GM18517 (cell line): Measurements from ENCODE around the gene OXCT2.
"Not testable (repeated sequence)": the region's sequence is repeated elsewhere in the genome, so short reads cannot be mapped to it uniquely, and the experiment has no call there.

ENCODE experiments used
- ATAC-seq: cut with Tn5 transposase; IDR thresholded peaks from one replicate; pipeline ENCODE4 v1.9.1; 2021; ENCODE audit warnings: mild to moderate bottlenecking, moderate library complexity; ENCODE audit not compliant: unreplicated experiment

OXCT2 gene

DNA sequence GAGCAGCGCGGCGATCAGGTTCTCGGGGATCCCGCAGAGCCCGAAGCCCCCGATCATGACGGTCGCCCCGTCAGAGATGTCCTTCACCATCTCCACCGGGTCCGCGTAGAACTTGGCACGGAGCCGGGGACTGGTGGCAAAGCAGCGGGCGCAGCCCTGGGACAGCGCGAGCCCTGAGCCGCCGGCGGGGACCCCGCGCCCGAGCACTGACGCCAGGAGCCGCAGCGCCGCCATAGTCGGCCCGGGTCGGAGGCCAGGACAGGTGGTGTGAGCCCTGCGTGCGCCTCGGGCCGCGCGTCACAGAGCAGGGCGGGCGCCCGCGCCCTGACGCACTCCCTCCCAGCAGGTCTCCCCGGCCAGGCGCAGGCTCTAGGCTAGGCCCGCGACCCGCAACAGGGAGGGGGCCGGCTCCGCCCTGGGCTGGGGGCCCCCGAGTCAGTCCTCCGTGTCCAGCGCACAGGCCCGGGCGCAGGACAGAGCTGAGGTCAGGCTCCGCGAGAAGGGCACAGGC is at the start of gene OXCT2:
TSS of gene OXCT2 (minus strand) at position 327 of the 511 bp plus-strand sequence. CDS start at position 234, 93 bp downstream.
- not testable (repeated sequence) for ATAC-seq

DNA sequence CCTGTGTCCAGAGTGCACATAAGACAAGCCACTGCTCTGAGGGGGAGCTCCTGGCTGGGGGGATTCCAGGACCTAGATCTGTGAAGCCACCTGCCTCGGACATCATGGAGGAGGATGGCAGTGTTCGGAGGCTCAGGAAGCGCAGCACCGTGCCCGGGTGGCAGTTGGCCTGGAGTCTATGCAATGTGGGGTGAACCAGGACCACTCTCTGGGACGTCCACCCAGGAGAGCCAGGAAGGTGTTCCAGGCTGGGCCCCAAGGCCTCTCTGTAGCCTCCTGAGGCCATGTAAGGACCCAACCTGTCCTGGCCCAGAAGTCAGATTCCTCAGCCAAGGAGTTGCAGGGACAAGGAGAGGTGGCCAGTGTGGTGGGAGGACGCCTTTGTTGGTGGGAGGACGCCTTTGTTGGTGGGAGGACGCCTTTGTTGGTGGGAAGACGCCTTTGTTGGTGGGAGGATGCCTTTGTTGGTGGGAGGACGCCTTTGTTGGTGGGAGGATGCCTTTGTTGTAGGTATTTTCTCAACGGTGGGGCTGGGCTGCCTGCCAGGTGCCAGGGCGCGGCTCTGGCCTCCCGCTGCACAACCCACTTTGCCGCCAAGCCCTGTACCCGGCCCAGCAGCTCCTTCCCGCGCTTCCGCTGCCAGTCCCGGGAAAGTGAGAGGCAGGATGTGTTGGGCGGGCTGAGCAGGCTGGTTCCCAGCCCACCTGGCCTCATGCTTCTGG is 48.1 kb upstream of the OXCT2 start:
- ATAC-seq = no peak

DNA sequence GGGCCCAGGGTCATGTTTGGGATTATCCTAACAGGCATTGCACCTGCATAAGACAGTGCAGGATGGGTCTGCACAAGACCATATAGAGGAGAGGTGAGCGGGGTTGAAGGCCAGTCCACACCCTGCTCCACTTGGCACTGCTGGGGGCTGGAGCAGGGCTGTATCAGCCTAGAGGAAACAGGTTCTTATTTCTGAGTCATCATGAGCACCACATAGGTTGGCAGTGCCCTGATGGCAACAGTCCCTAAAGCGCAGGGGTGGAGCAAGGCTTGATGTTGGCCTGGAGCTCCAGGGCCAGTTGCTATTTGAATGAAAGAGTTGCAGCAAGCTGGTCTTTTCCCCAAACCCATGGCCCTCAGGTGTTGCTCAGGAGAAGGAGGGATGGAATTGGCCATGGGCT is 47.3 kb upstream of the OXCT2 start:
- ATAC-seq = no peak

DNA sequence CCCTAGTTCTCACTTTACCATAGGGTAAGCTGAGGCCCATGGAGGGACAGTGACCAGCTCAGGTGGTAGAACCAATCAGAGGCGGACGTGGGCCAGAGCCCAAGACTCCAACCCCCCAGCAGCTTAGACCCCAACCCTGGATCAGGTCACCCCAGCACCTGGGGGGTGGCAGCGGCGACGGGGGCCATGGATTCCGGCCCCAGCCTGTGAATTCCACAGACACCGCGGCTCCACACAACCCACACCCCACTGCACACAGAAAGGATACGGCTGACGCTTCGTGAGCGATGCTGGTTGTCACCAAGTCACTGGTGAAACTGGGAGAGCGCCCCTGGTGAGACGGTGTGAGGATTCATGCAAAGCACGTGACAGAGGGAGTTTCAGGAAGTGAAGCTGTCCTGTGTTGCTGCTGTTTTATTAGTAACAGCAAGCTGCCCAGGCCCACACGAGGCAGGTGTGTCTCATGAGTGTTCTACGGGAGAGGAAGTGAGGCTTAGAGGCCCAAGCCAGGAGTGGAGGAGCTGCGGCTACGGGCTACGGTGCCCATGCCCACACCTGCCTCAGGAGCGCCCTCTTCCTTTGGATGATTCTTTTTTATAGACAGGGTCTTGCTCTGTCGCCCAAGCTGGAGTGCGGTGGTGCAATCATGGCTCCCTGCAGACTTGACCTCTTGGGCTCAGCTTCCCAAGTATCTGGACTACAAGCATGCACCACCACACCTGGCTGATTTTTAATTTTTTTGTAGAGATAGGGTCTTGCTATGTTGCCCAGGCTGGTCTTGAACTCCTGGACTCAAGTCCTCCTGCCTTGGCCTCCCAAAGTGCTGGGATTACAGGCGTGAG is 46.2 kb upstream of the OXCT2 start:
- peak; percentile 84 for ATAC-seq

DNA sequence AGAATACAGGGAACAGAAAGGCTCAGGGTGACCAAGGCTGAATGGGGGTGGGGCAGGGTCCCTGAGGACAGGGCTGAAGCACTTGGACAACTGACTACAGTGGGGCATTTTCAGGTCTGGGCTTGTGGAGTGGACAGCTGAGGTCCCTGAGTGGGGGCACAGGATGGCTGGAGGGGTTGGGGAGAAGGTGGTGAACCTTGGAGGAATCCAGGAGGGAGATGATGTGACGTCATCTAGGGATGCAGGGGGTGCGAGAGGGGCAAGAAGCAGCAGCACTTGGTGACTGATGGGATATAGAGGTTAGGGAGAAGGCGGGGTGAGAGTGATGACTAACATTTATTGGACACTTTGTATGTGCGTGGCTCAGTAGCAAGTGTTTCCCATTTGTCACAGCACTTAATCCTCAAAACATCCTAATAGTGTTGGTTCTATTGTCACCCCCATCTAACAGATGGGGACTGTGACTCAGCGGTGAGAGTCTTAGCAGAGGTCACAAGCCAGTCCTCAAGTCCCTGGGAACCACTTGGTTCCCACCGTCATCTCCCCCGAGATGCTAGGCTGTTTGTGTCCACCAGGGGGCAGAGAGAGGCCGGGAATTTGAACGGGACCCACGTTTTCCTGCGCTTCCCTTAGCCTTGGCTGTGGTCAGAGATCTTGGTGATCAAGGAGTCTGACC is 45.4 kb upstream of the OXCT2 start:
- ATAC-seq = peak; percentile 39

DNA sequence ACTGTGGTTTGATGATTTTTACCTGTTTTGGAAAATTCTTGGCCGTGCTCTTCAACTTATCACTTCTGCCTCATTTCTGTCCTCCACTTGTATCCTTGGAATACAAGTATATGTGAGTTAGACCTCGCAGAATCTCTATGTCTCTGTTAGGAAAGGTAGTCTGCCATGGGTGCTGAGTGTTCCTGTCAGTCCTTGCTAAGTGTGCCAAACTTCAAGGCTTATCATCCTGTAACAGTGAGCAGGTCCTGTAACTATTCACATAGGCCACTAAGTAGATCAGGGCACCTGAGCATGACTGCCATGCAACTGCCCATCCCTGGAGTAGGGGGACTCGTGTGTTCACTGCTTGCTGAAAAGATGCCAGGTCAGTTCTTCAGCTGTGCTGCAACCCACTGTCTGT is 41.8 kb upstream of the OXCT2 start:
- no peak for ATAC-seq

DNA sequence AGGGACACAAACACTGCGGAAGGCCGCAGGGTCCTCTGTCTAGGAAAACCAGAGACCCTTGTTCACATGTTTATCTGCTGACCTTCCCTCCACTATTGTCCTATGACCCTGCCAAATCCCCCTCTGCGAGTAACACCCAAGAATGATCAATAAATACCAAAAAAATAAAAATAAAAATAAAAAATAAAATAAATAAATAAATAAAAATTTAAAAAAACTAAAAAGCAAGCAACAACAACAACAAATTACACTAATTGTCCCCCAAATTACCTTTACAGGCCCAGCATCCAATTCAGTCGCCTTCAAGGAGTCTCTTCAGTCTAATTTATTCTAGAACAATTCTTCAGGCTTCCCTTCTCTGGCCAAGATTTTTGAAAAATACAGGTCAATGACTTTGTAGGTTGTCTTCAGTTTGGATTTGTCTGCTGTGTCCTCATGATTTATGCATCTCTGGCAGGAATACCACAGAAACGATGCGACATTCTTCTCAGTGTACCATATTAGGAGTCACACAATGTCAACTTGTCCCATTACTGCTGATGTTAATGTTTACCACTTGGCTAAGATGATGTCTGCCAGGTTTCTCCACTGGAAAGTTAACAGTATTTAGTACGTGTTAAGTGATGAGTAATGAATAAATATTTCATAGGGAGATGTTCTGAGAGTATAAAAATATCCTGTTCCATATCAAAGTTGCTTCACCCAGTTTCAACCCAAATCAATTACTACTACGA is 37.8 kb upstream of the OXCT2 start:
- ATAC-seq = no peak

DNA sequence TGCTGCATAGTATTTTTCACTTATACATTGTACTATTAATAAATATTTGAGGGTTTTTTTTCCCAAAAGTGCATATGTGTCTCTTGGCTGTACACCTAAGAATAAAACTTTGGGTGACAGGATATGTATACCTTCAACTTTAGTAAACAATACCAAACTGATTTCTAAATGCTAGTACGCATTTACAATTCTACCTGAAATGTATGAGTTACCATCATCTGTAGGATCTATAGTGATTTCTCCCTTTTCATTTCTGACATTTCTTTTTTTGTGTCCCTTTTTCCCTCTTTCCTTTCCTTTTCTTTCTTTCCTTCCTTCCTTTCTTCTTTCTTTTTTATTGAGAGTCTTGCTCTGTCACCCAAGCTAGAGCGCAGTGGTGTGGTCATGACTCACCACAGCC is 34.2 kb upstream of the OXCT2 start:
- ATAC-seq = no peak

DNA sequence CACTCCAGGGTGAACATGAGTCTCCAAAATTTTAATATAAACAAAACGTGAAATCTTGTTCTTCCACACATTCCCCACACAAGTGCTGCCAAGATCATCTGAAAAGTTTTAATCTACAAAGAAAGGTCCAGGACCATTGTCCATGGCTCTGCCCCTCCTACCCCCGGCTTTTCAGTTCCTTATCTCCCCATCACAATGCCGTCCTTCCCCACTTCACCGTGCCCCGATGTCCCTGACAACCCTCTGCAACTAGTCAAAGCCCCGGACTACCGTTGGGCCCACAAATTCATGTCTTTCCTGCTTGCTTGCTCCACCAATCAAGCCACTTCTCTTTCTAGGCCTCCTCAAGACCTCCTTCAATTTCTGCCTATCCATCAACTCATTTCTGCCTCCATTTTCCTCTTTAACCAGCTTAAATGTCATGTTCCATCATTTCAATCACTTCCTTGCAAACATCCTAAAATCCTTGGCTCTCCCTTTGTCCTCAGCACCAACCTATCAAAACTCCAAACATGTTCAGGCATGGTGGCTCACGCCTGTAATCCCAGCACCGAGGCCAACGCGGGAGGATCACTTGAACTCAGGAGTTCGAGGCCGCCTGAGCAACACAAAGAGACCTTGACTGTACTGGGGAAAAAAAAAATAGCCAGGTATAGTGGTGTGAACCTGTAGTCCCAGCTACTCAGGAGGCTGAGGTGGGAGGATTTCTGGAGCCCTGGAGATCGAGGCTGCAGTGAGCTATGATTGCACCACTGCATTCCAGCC is 31.5 kb upstream of the OXCT2 start:
- ATAC-seq = no peak

DNA sequence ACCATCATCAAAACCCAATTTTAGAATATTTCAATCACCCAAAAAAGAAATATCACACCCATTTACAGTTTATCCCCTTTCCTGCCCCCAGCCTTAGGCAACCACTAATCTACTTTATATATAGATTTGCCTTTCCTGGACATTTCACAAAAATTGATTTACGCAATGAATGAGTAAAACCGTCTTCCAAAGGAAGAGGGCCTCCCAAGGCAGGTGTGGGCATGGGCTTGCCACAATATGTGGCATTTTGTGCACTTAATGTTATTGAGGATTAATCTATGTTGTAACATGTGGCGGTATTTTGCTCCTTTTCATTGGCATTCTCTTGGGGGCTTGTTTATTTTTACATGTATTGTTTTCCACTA is 29.3 kb upstream of the OXCT2 start:
- ATAC-seq = no peak

DNA sequence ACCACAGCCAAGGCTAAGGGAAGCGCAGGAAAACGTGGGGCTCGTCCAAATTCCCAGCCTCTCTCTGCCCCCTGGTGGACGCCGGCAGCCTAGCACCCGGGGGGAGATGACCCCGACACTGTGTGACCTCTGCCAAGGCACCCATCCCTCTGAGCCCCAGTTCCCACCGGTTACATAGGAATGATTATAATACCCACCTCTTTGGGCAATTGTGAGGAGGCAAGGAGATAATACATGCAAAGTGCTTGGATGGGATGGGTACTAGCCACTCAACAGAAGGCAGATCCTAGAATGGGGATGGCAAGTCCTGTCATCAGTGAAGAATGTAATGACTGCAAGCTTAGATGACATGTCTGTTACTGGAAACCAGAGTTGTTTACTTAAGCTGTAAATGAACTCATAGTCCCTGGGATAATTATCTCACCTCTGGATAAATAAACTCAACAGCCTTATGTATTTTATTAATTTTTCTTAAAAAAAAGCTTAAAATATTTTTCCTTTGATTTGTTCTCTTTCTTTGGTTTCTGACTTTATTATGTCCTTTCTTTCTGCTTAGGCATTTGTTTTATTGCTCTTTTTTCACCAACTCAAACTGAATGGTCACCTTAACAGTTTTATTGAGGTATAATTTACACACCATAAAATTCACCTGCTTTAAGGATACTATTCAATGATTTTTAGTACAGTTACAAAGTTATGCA is 28.8 kb upstream of the OXCT2 start:
- ATAC-seq = peak; percentile 63

DNA sequence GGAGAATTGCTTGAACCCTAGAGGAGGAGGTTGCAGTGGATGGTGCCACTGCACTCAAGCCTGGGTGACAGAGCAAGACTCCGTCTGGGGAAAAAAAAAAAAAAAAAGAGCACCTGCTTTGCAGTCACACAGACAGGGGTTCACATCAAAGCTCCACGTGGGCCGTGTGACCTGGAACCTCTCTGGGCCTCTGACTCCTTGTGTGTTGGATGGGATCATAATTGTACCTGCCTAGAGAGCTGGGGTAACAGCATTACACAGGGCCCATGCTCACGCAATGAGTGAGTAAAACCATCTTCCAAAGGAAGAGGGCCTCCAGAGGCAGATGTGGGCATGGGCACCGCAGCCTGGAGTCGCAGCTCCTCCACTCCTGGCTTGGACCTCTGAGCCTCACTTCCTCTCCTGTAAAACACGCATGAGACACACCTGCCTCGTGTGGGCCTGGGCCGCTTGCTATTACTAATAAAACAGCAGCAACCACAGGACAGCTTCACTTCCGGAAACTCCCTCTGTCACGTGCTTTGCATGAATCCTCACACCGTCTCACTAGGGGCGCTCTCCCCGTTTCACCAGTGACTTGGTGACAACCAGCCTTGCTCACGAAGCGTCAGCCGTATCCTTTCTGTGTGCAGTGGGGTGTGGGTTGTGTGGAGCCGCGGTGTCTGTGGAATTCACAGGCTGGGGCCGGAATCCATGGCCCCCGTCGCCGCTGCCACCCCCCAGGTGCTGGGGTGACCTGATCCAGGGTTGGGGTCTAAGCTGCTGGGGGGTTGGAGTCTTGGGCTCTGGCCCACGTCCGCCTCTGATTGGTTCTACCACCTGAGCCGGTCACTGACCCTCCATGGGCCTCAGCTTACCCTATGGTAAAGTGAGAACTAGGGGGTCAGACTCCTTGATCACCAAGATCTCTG is 28.0 kb upstream of the OXCT2 start:
- peak; percentile 93 for ATAC-seq

DNA sequence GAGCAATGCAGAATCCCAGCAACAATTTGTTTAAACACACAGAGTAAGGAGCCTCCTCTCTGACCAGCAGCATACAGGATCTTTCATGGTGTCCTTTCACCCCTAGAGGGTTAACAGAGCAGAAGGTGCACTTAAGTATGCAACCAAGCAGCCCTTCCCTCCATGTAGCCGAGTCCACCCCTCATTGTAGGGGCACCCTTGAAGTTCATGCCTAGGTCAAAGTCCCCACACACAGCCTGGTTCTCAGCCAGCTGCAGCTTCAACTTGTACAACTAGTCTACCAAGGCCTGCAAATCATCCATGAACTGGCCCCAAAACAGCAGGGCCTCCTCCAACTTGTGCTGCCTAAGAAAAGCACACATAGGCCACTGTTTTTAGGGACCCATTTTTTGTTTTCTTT is 24.5 kb upstream of the OXCT2 start:
- no peak for ATAC-seq

DNA sequence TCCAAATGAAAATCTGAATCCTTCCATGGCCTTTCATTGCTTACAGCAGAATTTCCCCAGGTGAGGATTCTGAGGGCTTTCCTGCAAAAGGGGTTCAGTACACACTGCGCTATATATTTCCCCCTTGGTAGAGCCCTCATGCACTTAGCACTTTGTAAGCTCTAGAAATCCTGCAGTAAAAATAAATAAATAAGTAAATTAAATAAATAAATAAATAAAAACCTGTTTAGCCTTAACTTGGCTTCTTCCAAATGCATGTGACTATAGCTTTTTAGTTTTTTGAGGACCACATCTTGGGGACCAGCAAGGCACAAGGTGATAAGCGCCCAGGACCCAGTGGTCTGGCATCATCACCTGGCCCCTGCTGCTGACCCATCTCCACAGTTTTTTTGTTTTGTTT is 20.7 kb upstream of the OXCT2 start:
- no peak for ATAC-seq

DNA sequence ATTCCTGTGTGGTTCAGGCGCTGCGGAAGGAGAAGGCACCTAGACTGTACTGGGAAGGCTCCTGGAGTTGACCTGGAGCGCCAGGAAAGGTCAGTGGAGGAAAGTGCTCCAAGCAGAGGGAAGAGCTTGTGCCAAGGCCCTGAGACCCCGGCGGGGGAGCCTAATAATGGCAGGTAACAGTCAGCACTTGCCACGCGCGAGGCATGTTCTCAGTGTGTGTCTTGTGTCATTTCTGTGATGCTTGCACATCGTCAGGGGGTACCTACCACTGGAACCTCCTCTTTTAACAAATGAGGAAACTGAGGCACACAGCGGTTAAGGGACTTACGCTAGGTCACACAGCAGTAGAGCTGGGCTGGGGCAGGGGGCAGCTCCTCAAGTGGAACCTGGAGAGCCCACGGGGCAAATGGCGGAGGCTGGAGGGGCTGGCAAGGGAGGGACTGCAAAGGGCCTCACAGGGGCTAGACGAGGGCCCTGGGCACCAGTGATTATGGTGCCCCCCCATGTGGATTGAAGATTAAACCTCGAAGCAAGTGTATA is 18.5 kb upstream of the OXCT2 start:
- ATAC-seq = no peak

DNA sequence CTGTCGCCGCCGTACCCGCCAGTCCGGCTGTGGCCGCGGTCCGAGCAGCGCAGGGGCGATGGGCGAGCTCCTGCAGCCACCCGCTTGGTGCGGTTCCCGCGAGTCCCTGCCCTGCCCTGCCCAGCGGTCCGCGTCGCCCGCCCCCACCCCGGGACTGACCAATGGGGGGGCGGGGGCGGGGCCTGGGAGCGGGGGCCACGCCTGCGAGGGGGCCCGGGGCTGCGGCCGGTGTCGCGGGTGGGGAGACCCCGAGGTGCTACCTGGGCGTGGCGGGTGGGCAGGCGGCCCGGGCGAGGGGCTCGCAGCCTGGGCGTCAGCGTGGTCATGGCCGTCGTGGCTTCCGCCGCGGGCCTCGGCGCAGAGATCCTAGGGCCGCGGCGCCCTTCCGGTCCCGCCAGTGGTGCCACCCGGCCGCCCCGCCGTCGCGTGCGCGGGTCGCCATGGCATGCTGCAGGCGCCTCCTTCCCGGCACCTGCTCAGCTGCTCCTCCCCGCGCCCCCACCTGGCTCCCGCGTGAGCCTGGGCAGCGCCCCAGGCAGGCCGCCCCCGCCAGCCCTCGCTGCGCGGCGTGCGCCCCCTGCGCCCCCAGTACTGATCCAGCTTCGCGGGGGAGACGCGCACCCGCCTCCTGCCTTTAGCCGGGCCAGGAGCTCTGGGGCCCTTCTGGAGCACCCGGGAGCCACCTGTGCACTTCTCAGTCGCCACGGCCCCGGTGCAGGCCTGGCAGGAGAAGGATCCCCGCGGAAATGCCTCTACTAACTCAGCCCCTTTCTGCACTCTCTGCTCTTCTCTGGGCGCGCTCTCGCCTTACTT is 17.8 kb upstream of the OXCT2 start, which contains the start of gene BMP8B:
TSS of gene BMP8B (minus strand) at position 108 of the 813 bp plus-strand sequence. CDS start 380 bp downstream, outside the sequence.
- peak; percentile 57 for ATAC-seq

DNA sequence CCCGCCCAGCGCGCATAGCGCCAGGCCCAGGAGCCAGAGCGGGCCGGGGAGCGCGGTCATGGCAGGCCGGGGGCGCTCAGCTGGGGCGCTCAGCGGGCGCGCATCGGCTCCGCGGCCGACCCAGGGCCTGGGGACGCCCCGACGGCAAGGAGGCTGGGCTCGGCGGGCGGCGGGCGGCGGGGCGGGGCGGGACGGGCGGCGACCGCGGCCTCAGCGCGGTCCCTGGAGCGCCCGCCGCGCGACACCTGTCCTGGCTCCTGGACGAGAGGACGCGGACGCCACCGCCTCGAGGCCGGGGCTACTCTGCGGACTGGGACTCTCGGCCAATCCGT is 17.2 kb upstream of the OXCT2 start:
- ATAC-seq = peak; percentile 26
